Inferior parietal cortex (tissue), 1 donor: Measurements from ENCODE around the gene B4GALNT3.
"Not testable (repeated sequence)": the region's sequence is repeated elsewhere in the genome, so short reads cannot be mapped to it uniquely, and the experiment has no call there.

ENCODE experiments used
- DNase-seq: peaks from one replicate; pipeline ENCODE4 v3.0.0-alpha.2; 2016; ENCODE audit errors: extremely low spot score

Gene B4GALNT3

GRCh38 chr12:575129-575502 is 115.4 kb downstream of the B4GALNT3 start:
- DNase-seq, result no peak

- DNase-seq, result peak; percentile 82
Observed at GRCh38 chr12:575948-576614, 116.3 kb downstream of the B4GALNT3 start.

GRCh38 chr12:576615-577110 is 116.9 kb downstream of the B4GALNT3 start:
- DNase-seq, result no peak

GRCh38 chr12:577994-578747 is 118.4 kb downstream of the B4GALNT3 start:
- DNase-seq, result not testable (repeated sequence)

GRCh38 chr12:578748-579419 is 119.1 kb downstream of the B4GALNT3 start:
- no peak for DNase-seq

GRCh38 chr12:579420-580110 is 119.8 kb downstream of the B4GALNT3 start:
- DNase-seq, result no peak

- DNase-seq, result no peak
Observed at GRCh38 chr12:580813-581212, 121.1 kb downstream of the B4GALNT3 start.

GRCh38 chr12:581321-581720 is 121.6 kb downstream of the B4GALNT3 start:
- no peak for DNase-seq

GRCh38 chr12:581746-582145 is 122.0 kb downstream of the B4GALNT3 start:
- DNase-seq, result no peak

- no peak for DNase-seq
Observed at GRCh38 chr12:583251-583869, 123.6 kb downstream of the B4GALNT3 start.

- no peak for DNase-seq
Observed at GRCh38 chr12:585062-586061, 125.6 kb downstream of the B4GALNT3 start.

- DNase-seq, result no peak
Observed at GRCh38 chr12:586318-587071, 126.8 kb downstream of the B4GALNT3 start.

- no peak for DNase-seq
Observed at GRCh38 chr12:587132-588023, 127.6 kb downstream of the B4GALNT3 start.

- DNase-seq, result no peak
Observed at GRCh38 chr12:588024-588322, 128.2 kb downstream of the B4GALNT3 start.

- DNase-seq, result no peak
Observed at GRCh38 chr12:588646-589045, 128.9 kb downstream of the B4GALNT3 start.

- DNase-seq, result no peak
Observed at GRCh38 chr12:590206-590750, 130.5 kb downstream of the B4GALNT3 start.

GRCh38 chr12:591167-592023 is 131.7 kb downstream of the B4GALNT3 start:
- peak; percentile 37 for DNase-seq
